GM19023 (cell line): ENCODE measurements around the gene BBC3.
"Not testable (repeated sequence)": the region's sequence is repeated elsewhere in the genome, so short reads cannot be mapped to it uniquely, and the experiment has no call there.

Experiments
- ATAC-seq: cut with Tn5 transposase; IDR thresholded peaks from one replicate; pipeline ENCODE4 v1.9.1; 2021; ENCODE audit warnings: mild to moderate bottlenecking, moderate library complexity; ENCODE audit not compliant: unreplicated experiment

Gene BBC3

DNA sequence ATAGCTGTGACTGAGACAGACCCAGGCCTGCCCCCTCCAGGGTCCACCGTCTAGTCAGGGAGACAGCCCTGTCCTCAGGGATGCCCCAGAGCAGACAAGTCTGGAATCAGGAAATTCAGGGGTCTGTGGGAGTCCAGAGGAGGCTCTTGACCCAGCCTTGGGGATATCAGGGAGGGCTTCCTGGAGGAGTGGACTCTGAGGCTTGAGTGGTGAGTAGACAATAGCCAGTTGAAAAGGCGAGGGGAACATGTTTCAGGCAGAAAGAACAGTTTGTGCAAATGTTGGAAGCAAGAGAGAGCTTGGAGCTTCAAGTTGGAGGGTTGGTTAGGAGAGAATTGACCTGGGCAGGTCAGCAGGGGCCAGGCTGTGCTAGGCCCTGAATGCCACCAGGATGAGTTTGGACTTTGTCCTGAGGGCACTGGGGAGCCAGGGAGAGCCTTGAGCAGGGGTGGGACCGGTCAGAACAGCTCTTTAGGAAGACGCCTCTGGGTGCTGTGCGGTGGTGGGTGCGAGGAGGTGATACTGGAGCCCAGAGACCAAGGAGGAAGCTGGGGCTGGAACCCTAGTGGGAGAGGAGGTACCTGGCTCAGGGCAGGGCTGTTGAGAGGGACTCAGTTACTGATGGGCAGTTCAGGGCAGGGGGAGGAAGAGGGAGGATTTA lies 28.0 kb upstream of the BBC3 start:
- no peak for ATAC-seq

DNA sequence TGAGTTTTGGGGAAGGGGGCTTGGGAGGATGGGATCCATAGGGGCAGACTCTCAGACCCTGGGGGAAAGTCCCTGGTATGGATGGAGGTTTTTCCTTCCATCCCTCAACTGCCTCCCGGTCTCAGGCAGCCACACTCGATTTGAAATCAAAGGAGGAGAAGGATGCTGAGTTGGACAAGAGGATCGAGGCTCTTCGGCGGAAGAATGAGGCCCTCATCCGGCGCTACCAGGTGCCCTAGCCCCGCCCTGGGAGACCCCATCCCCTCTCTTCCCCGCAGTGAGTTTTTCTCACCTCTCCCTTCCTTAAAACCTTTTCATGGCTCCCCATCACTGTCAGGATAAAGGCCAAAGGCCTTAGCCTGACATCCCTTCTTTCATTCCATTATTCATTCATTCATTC lies 27.4 kb upstream of the BBC3 start:
- ATAC-seq = no peak

DNA sequence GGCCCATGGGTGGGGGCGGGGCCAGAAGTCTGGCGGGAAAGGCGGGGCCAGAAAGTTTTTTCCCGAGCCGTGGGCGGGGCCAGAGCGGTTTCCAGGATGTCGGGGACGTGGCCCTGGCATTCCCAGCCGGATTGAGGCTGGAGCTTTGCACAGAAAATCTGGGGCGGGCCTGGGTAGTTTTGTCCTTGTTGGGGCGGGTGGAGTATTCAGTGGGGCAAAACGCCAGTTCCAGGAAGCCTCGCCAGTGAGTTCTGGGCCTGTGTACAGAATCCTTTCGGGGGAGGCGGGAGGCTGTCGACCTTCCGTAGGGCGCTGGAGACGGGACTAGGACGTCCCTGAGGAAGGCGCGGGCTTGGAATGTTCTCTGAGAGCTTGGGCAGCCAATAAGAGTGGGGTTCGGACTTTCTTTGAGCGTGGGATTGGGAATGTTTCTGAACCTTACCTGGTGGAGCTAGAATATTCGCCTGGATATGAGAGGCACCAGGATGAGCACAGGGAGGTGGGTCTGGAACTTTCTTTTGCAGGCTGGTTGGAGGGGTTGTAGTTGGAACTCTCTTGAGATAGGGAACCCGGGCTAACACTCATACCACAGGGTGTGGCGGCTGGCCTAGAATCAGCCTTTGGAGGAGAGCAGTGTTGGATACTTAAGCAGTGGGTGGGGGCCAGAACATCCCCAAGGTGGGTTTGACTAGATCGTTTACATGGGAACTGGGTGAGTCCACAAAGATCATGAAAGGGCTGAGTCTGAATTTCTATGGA lies 26.6 kb upstream of the BBC3 start:
- no peak for ATAC-seq

DNA sequence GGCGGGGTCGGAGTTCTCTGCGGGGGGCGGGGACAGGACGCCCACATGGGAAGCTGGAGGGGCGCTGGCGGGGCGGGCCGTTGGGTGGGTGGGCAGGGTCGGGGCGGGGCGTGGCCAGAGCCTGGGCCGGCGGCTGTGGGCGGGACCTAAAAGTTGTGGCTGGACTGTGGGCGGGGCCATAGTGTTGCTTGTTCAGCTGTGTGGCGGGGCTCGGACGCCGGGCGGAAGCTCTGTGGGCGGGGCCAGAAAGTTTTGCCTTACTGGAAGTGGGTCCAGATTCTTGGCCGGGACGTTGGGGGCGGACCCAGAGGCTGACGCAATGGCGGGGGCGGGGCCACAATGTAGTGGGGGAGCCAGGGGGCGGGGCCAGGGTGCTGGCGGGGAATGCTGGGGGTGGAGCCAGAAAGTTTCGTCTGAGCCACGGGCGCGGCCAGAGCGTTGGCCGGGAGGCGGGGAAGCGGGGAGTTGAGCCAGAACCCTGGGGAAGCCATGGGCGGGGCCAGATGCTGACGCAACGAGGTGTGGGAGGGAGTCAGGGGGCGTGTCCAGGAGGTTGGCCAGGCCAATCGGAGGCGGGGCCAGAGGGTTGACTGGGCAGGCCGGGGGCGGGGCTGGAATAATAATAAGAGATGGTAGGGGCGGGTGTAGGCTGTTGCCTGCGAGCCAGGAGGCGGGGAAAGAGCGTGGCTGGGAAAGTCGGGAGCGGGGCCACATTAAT lies 25.9 kb upstream of the BBC3 start:
- ATAC-seq = peak; percentile 74

DNA sequence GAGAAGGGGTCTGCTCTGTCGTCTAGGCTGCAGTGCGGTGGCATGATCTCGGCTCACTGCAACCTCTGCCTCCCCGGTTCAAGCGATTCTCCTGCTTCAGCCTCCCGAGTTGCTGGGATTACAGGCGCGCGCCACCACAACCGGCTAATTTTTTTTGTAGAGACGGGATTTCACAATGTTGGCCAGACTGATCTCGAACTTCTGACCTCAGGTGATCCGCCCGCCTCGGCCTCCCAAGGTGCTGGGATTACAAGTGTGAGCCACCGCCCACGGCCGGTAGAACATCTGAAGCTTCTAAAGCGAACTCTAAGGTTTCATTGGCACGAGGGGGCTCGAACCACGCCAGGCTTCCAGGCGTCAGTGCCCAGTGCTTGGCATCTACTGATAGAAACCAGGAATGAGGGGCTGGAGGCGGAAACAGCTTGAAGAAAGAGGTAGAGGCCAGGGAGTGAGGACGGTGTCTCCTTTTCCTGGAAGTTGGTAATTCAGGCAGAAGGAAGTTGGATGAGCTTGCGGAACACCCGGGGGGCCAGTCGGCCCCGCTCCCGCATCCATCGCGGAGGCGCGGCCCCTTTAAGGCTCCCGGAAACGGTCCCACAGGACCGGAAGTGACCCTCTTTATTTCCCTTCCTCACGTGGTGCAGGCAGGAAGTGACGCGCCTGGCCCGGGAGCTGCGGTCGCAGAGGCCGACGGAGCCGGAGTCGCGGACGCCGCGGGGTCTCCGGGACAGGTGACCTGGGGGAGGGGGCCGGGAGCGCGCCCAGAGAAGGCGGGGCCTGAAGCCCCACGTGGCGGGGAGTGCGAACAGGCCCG lies 25.1 kb upstream of the BBC3 start, which contains the start of gene CCDC9:
CCDC9 (plus strand) TSS at position 647 of the 814 bp plus-strand sequence. CDS start 1,876 bp downstream, outside the sequence.
- ATAC-seq = peak; percentile 56

DNA sequence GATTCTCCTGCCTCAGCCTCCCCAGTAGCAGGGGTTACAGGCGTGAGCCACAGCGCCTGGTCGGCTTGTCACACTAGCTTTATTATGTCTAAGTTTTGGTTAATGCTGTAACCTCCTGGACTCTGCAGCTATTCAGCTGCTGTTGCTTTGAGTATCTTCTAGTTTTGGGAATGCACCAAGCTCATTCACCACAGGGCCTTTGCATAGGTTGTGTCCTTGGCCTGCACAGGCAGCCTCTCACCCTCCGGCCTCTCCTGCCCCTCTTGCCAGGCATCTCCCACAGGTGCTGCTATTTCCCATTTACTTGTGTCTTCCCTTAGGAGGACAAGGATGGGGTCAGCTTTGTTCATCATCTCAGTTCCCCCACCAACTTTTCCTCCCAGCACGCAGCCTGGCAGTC lies 23.0 kb upstream of the BBC3 start:
- ATAC-seq = no peak

DNA sequence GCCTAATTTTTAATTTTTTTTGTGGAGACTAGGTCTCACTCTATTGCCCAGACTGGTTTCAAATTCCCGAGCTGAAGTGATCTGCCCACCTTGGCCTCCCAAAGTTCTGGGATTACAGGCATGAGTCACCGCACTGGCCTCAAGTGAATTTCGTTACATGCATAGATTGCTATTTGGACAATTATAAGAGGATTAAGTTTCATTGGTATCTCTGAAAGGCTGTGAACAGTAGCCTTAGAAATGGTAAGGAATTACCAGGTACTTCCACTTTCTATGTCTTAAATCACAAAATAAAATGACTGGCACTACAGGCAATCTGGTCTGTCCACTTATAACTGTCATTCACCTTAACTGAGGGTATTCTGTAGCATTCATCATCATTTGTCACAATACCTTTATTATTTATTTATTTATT lies 22.5 kb upstream of the BBC3 start:
- ATAC-seq = no peak

DNA sequence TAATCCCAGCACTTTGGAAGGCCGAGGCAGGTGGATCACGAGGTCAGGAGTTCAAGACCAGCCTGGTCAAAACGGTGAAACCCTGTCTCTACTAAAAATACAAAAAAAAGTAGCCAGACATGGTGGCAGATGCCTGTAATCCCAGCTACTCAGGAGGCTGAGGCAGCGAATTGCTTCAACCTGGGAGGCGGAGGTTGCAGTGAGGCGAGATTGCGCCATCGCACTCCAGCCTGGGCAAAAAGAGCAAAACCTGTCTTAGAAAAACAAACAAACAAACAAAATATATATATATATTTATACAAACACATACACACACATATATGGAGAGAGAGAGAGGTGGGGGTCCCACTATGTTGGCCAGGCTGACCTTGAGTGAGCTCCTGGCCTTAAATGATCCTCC lies 22.0 kb upstream of the BBC3 start:
- ATAC-seq = not testable (repeated sequence)

DNA sequence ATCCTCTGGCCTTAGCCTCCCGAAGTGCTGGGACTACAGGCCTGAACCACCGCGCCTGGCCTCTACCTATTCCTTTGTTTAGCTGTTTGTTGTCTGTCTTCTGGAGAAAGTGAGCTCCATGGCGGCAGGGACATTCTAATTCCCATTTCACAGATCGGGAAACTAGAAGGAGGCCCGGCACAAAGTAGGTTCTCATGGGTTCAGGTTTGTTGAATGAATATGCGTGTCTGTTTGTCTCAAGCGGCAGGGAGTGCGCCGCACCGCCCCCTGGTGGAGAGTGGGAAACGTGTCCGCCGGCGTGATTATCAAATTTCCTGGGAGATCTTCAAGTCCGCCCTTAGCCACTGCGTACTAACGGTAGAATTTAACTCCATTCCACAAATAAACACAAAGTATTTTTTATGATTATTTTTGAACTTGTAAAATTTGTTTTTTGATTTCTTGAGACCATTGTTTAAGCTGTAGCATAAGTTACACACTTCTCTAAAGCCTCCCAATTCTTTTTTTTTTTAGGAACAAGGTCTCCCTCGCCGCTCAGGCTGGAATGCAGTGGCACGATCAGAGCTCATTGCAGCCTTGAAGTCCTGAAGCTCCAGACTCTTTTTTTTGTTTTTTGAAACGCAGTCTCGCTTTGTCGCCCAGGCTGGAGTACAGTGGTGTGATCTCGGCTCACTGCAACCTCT lies 16.4 kb upstream of the BBC3 start:
- no peak for ATAC-seq

DNA sequence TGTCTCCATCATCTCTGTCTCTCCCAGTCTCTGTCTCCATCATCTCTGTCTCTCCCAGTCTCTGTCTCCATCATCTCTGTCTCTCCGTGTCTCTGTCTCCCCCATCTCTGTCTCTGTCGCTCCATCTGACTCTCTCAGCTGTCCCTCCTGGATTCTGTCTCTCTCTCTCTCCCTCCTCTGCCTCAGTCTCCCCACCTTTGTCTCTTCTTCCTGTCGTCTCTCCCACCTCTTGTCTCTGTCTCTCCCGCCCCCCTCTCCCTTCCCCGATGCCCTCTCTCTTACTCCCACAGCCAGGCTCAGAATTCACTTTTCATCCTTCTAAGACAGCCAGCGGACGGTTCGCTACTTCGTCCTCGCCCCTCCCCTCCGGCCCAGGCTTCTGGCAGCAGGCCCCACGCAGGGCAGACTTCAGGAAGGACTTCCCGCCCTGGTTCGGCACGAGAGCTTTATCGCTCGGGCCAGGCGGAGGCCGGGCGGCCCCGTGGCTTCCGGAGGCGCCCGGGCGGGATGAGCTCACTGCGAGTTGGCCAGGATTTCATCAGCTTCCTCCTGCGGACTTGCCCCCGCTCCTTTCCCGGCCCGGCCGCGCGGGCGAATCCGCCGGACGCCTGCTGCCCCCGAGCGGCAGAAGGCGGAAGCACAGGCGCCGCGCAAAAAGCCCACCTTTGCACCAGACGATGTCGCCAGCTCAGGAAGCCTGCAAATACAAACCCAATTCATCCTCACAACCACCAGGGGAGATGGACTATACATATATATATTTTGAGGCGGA lies 13.0 kb upstream of the BBC3 start:
- peak; percentile 62 for ATAC-seq

DNA sequence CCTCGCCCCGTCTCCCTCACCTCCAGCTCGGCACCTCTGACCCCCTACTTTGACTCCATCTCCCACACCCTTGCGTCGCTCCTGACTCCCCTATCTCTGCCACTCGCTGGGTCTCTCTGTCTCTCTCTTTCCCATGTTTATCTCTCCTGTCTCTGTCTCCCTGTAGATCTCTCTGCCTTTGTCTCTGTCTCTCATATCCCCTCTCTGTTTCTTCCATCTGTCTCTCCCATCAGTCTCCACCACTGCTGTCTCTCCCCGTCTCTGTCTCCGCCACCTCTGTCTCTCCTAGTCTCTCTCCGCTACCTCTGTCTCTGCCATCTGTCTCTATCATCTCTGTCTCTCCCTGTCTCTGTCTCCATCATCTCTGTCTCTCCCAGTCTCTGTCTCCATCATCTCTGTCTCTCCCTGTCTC lies 12.4 kb upstream of the BBC3 start:
- ATAC-seq = no peak

DNA sequence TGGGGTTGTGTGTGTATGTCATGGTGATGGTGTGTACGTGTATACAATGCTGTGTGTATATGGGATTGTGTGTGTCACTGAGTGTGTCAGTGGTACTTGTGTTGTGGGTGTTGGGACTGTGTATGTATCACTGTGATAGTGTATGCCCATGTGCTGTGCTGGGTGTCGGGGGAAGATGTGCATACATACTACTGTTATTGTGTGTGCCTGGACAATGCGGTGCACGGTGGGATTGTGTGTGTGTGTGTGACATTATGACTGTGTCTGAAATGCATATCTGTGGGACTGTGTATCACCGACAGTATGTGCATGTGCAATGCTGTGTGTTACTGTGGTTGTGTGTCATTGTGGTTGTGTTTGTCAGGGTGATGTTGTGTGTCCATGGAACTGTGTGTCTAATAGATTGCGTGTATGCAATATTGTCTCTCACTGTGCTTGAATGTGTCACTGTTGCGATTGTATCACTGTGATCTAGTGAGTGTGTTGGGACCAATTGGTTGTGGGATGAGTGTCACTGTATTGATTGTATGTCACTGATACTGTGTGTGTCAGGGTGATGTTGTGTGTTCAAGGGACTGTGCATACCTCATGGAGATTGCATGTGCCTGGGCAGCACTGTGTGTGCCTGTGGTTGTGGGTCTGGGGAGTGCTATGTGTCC lies 11.0 kb upstream of the BBC3 start:
- no peak for ATAC-seq

DNA sequence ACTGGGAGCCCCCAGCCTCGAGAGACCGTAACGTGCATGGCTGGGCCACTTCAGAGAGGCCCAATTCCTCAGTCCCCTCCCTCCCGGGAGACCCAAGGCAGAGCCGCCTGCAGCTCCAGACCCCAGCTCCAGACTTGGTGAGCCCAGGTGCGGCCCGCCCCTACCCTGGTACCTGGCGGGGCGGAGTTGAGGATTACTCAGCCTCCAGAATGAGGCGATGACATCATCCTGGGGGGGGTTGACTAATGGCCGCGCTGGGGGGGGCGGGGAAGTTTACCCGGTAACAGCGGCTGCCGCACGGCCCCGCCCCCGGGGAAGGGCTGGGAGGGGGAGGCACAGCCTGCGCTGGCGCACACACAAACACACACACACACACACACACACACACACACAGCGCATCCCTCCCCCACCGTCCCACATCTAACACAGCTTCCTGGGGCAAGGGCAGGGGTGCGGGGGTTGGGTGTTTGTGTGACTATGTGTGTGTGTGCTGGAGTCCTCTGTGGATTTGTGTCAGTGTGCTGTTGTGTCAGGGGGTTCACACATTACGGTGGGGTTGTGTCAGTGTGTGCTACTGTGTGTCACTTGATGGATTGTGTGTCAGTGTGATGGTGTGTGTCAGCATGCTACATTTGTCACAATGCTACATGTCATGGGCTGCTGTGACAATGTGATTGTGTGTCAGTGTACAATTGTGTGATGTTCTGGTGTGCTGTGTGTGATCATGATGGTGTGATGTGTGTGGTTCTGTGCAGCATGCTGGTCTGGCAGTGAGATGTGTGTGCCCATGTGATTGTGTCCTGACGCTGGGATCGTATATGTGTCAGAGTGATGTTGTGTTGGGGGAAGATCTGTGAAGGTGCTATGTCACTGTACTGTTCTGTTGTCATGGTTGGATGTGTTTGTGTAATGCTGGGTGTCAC lies 10.3 kb upstream of the BBC3 start:
- no peak for ATAC-seq

DNA sequence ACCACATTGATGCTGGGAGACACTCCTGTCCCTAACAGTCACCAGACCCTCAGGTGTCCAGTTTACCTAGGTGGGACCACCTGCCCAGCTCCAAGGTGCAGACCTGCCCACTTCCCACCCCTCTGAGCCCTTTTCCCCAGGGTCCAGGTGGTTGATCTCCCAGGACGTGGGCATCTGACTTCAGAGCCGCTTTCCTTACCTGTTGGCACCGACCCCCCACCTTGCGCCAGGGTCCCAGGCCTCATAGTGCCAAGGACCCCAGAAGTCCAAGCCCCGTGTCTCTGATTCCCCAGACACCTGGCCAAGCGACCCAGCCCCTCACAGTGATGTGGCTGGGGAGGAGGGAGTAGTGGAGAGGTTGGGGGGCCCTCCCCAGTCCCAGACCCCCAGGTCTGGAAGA lies 9.6 kb upstream of the BBC3 start:
- ATAC-seq = no peak

DNA sequence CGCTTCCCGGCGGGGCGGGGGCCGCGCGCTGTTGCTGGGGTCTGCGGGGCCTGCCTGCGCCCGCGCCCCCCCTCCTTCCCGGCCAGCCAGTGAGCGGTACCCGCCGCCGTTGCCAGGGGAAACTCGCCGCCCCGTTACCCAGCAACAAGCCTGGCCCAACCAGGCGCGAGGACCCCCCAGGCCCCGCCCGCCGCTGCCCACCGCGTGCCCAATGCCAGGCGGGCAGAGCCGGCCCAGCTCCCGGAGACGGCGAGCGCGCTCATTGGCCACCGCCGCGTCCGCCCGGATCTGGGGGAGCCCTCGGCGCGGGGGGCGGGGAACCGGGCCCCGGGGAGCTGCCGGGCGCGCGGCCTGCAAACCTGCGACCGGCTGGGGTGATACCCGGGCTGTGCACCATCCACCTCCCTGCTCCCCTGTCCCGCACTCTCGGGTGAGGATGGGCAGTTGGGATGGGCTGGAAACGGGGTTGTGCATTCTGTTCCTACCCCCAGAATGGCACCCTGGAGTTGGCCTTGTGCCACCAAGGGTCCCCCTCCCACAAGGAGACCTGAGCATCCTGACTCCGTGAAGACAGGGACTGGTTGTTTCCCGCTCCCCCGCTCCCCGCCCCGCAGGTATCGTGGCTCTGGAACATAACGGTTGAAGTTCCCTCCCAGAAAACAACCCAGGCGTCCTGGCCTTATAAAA lies 8.8 kb upstream of the BBC3 start:
- ATAC-seq = no peak

DNA sequence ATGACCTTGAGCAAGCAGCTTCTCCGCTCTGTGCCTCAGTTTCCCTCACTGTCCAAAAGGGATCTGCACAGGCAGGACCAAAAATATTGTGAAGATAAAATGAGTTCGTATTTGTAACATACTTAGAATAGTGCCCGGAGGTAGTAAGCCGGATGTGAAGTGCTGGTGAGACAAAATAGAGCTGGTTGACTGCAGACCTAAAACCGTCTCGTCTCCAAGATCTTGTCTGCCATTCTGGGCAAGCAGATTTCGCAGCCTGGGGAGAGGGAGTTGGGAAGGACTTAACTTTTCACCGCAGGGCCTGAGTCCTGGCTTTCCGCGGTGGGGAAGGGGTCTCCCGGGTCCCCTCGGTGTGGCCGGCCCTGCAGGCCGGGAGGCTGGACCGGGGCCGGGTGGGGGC lies 8.2 kb upstream of the BBC3 start:
- ATAC-seq = no peak

DNA sequence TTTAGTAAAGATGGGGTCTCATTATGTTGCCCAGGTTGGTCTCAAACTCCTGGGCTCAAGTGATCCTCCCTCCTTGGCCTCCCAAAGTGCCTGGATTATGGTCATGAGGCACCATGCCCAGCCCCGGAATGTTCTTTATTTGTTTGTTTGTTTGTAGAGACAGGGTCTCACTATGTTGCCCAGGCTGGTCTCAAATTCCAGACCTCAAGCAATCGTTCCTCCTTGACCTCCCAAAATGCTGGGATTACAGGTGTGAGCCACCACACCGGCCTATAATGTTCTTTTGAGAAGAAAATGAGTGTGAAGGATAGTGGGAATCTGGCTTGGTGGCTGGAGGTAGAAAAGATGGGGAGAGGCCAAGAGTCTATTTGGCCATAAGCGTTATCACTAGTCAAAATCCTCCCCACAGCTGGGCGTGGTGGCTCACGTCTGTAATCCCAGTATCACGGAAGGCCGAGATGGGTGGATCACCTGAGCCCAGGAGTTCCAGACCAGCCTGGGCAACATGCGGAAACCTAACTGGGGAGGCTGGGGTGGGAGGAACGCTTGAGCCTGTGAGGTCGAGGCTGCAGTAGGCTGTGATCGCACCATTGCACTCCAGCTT lies 5.2 kb upstream of the BBC3 start:
- ATAC-seq = no peak
